Putamen (tissue), 1 donor: ENCODE results near the gene CCDC148.

Experiments used
- DNase-seq: peaks from one replicate; pipeline ENCODE4 v3.0.0-alpha.2; 2016; ENCODE audit warnings: low spot score

CCDC148 gene

GRCh38 chr2:158432117-158432516 lies 24.4 kb downstream of the CCDC148 start:
- no peak for DNase-seq

- no peak for DNase-seq
Observed at GRCh38 chr2:158414538-158414937, 42.0 kb downstream of the CCDC148 start.

- no peak for DNase-seq
Observed at GRCh38 chr2:158413581-158413980, 43.0 kb downstream of the CCDC148 start.

DNA sequence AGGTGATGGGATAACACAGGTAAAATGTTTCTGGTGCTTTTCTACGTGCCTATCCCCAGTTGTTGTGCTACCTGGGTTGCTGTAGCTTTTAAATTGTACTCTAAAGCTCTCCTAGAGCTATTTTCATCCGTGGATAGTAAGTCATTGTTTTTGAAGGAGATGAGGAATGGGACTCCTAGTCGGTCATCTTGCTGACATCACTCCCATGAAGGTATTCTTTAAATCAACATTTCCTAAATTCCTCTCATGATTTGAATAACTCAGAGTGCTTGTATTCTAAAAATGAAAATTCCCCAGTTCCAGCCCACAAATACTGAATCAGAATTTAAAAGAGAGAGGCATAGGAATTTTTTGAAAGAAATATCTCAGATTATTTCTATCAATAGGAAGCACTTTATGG lies 44.3 kb downstream of the CCDC148 start:
- no peak for DNase-seq

GRCh38 chr2:158411748-158412147 lies 44.8 kb downstream of the CCDC148 start:
- no peak for DNase-seq

GRCh38 chr2:158410132-158410531 lies 46.4 kb downstream of the CCDC148 start:
- no peak for DNase-seq

GRCh38 chr2:158407031-158407430 lies 49.5 kb downstream of the CCDC148 start:
- DNase-seq, result no peak

DNA sequence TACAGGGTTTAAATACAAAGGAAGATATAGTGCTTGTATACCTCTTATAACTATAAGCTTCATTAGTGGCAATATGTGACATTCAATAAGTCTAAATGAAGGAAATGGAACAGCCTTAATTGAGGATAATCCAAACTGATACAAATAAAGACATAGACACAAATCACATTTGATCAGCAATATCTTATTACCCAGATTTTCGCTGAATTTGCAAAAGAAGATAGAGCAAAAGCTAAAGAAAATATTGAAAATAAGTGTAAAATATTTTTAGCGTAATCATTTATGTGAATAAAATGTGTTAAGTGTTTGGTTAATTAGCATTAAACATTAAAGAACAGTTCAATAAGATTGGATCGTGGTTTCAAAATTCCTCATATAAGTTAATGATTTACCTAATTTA lies 51.2 kb downstream of the CCDC148 start:
- DNase-seq, result no peak

GRCh38 chr2:158403237-158403636 lies 53.3 kb downstream of the CCDC148 start:
- DNase-seq, result no peak

DNA sequence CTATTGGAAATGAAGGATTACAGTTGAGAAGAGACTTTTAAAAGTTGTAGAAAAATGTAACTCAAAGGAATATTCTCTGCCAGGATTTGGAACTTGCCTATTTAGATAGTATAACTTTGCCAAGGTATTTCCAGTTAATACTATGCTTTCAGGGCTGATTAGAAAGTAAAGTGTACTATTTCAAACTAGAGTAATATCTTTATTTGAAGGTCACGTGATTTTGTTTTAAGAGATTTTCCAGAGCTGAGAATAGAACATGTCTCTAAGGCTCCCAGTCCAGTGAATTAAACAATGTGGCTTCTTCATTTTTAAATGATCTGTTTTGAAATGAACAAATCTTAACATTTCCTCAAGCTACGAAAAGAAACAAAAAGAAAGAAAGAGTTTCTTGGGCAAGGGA lies 53.9 kb downstream of the CCDC148 start:
- DNase-seq, result no peak

DNA sequence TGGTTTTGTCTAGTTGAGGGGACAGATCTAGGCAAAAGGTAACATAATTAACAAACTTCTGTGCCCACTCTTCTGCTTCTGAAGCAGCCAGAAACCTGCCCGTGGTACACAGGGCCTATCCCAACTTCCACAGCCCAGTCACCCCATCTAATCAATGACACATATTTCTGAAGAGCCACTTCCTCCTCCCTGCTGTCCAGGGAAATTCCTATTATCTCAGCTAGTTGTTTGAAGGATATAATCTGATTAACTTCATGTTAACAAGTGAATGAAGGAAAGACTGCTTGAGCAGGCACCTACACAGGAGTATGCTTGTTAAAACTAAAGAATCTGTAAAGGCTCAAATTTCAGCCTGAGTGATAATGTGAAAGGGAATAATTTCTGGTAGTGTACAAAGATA lies 61.4 kb downstream of the CCDC148 start:
- no peak for DNase-seq

GRCh38 chr2:158394453-158394852 lies 62.1 kb downstream of the CCDC148 start:
- no peak for DNase-seq

GRCh38 chr2:158393886-158394285 lies 62.7 kb downstream of the CCDC148 start:
- no peak for DNase-seq

DNA sequence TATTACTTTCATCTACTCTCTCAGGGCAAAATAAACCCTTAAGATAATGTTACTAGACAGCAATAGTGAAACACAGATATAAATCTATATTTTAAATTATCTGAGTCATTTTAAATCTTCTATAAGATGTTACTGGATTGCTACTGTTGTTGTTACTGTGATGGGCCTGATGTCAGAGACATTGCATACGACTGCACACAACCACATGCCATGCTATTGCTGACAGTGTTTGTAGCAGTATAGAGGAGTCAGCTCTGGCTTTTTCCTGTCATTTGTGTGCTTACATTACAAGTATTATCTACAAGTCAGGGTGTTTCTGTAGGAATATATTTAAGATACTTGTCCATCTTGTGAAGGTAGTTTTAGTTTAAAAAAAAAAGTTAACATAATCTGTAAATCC lies 63.9 kb downstream of the CCDC148 start:
- DNase-seq, result no peak

GRCh38 chr2:158391876-158392275 lies 64.7 kb downstream of the CCDC148 start:
- no peak for DNase-seq

DNA sequence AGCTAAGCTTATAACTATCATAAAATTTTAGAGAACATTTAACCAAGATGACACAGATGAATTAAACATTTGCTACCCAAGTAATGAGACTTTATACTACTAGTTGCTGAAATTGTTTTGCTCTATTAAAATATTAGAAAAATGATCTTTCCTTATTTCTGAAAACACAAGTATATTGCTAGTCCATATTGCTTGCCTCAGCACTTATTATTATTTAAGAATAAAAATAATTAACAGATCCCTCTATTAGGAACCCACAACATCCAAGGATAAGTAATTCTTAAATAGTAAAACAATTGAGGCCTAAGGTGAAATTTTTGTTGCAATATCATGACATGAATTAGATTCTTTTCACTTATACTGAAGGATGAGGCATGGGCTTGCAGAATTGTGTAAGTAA lies 65.2 kb downstream of the CCDC148 start:
- DNase-seq, result no peak

- DNase-seq, result no peak
Observed at GRCh38 chr2:158388159-158388558, 68.4 kb downstream of the CCDC148 start.

DNA sequence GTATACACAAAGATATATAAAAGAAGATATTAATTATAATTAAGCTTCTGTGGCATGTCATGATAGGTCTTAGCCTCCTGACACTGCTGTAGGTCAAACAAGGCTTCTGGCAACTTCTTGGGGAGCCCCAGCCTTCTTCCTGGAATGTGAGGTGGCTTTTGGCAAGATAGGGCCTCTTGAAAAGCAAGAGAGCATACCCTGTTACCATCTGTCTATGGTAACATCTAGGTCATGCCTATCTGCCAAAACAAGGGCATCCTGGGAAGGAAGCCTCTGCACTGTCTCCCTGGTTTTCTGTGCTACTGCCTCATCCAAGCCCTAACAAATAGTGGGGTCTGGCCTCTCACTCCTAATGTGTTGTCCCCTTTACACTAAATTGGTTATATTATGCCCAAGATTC lies 70.9 kb downstream of the CCDC148 start:
- DNase-seq, result no peak

GRCh38 chr2:158381978-158382377 lies 74.6 kb downstream of the CCDC148 start:
- no peak for DNase-seq

GRCh38 chr2:158381205-158381604 lies 75.3 kb downstream of the CCDC148 start:
- DNase-seq, result no peak

GRCh38 chr2:158380746-158381145 lies 75.8 kb downstream of the CCDC148 start:
- no peak for DNase-seq

DNA sequence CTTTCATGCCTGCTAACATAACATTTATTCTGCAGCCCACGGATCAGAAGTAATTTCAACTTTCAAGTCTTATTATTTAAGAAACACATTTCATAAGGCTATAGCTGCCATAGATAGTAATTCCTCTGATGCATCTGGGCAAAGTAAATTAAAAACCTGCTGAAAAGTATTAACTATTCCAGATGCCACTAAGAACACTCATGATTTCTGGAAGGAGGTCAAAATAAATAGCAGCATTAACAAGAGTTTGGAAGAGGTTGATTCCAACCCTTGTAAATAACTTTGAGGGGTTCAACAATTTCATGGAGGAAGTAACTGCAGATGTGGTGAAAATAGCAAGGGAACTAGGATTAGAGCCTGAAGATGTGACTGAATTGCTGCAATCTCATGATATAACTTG lies 77.6 kb downstream of the CCDC148 start:
- DNase-seq, result no peak

- no peak for DNase-seq
Observed at GRCh38 chr2:158366342-158366741, 90.2 kb downstream of the CCDC148 start.

- DNase-seq, result no peak
Observed at GRCh38 chr2:158359846-158360245, 96.7 kb downstream of the CCDC148 start.

- DNase-seq, result no peak
Observed at GRCh38 chr2:158357699-158358098, 98.9 kb downstream of the CCDC148 start.
